OCI-LY1 (cell line): ENCODE data around the gene PCF11.

Experiments
- H2AFZ ChIP-seq: fragments of 200-600 bp; sonication (generic), shearing (Covaris generic); 2 replicates; pipeline ENCODE4 v1.6.0; 2014; ENCODE audit warnings: antibody characterized with exemption, mild to moderate bottlenecking, low read length
- H3F3A ChIP-seq: fragments of 200-600 bp; sonication (generic), shearing (Covaris generic); 2 replicates; pipeline ENCODE4 v1.6.0; 2014; ENCODE audit warnings: mild to moderate bottlenecking, antibody characterized with exemption, low read length, moderate library complexity; ENCODE audit not compliant: insufficient read depth
- H3K27ac ChIP-seq: fragments of 200-600 bp; sonication (generic); 2 replicates; pipeline ENCODE4 v1.5.1; 2014; ENCODE audit warnings: low read length, mixed run types, mild to moderate bottlenecking, low read depth; ENCODE audit not compliant: poor library complexity, severe bottlenecking
- H3K27me3 ChIP-seq: fragments of 200-600 bp; sonication (generic); 2 replicates; pipeline ENCODE4 v1.6.0; 2014; ENCODE audit warnings: antibody characterized with exemption, mild to moderate bottlenecking, low read length, moderate library complexity; ENCODE audit not compliant: insufficient read depth
- H3K36me3 ChIP-seq: fragments of 200-600 bp; sonication (generic); 2 replicates; pipeline ENCODE4 v1.6.1; 2014; ENCODE audit warnings: mild to moderate bottlenecking, antibody characterized with exemption, low read length, moderate library complexity, mixed read lengths; ENCODE audit not compliant: insufficient read depth
- H3K4me1 ChIP-seq: fragments of 200-600 bp; sonication (generic); 2 replicates; pipeline ENCODE4 v1.5.1; 2014; ENCODE audit warnings: mild to moderate bottlenecking, low read length, moderate library complexity; ENCODE audit not compliant: insufficient read depth, severe bottlenecking
- H3K4me2 ChIP-seq: fragments of 200-600 bp; sonication (generic), shearing (Covaris generic); 2 replicates; pipeline ENCODE4 v1.6.1; 2014; ENCODE audit warnings: low read length
- H3K4me3 ChIP-seq: fragments of 200-600 bp; sonication (generic); 2 replicates; pipeline ENCODE4 v1.5.1; 2014; ENCODE audit warnings: low read length, low read depth, mild to moderate bottlenecking, mixed read lengths; ENCODE audit not compliant: poor library complexity, severe bottlenecking
- H3K79me2 ChIP-seq: fragments of 200-600 bp; shearing (Covaris generic); 2 replicates; pipeline ENCODE4 v1.6.1; 2016; ENCODE audit warnings: mixed run types, low read length, mixed read lengths; ENCODE audit not compliant: insufficient read depth
- H3K9ac ChIP-seq: fragments of 200-600 bp; sonication (generic), shearing (Covaris generic); 2 replicates; pipeline ENCODE4 v1.6.1; 2014; ENCODE audit warnings: mild to moderate bottlenecking, low read length, mixed read lengths
- H3K9me2 ChIP-seq: fragments of 200-600 bp; sonication (generic), shearing (Covaris generic); 2 replicates; pipeline ENCODE4 v1.6.1; 2014; ENCODE audit warnings: low read depth, mild to moderate bottlenecking, low read length, mixed read lengths
- H3K9me3 ChIP-seq: fragments of 200-600 bp; shearing (Covaris generic); 2 replicates; pipeline ENCODE4 v1.6.1; 2014; ENCODE audit warnings: low read length, mixed read lengths
- H4K20me1 ChIP-seq: fragments of 200-600 bp; sonication (generic), shearing (Covaris generic); 2 replicates; pipeline ENCODE4 v1.6.0; 2016; ENCODE audit warnings: mild to moderate bottlenecking, low read length; ENCODE audit not compliant: insufficient read depth
- CTCF ChIP-seq: fragments of 200-600 bp; sonication (generic), shearing (Covaris generic); IDR thresholded peaks from 2 replicates; pipeline ENCODE4 v1.5.1; 2017; ENCODE audit warnings: mild to moderate bottlenecking, antibody characterized with exemption, low read length, moderate library complexity, mixed read lengths
- EZH2 ChIP-seq: fragments of 200-600 bp; sonication (generic), shearing (Covaris generic); IDR thresholded peaks from 2 replicates; pipeline ENCODE4 v1.8.0; 2017; ENCODE audit warnings: borderline replicate concordance, mixed run types, mild to moderate bottlenecking, antibody characterized with exemption, low read length, moderate library complexity, mixed read lengths

The PCF11 gene

DNA sequence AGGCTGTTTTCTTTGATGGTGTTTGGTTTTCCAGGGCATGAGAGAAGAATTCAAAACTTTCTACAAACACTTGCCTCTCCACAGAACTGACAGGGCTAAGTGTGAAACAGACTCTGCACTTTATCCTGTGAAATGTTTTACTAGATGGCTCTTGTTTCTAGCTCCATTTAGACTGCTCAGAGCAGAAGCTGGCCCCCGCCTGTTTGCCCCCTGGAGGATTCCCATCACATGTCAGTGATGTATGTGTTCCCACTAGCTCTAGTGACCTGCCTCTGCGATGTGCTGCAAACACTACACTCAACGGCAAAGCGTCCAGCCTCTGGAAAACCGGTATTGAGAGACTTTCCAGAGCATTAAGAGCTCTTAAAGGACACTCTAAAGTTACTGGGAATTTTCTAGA lies 41.4 kb upstream of the PCF11 start:
- H3K9me3 ChIP-seq, result no peaks in the 10 kb centered on the region
- H3K4me1 ChIP-seq, result peaks cover 54% of the 10 kb centered on the region
- H3K27ac ChIP-seq, result peak overlapping the region; percentile 33
- no peak overlapping the region; the same call in 1 of the 2 replicates for H3K9ac ChIP-seq
- H3F3A ChIP-seq, result no peaks in the 10 kb centered on the region
- no peaks in the 10 kb centered on the region for H3K79me2 ChIP-seq
- H3K4me3 ChIP-seq, result no peak overlapping the region
- no peaks in the 10 kb centered on the region for H3K9me2 ChIP-seq
- peak overlapping the region; percentile 48 for H3K4me2 ChIP-seq
- TF ChIP-seq CTCF, result no peak
- no peak for TF ChIP-seq EZH2
- no peaks in the 10 kb centered on the region for H4K20me1 ChIP-seq
- H3K36me3 ChIP-seq, result no peaks in the 10 kb centered on the region
- H3K27me3 ChIP-seq, result no peaks in the 10 kb centered on the region
- no peak overlapping the region for H2AFZ ChIP-seq

- peak overlapping the region; percentile 33 for H3K27ac ChIP-seq
- H3K79me2 ChIP-seq, result no peaks in the 10 kb centered on the region
- H2AFZ ChIP-seq, result no peak overlapping the region
- H3K4me2 ChIP-seq, result peak overlapping the region; percentile 88
- TF ChIP-seq CTCF, result no peak
- TF ChIP-seq EZH2, result no peak
- H3K4me1 ChIP-seq, result peaks cover 54% of the 10 kb centered on the region
- H3K36me3 ChIP-seq, result no peaks in the 10 kb centered on the region
- no peaks in the 10 kb centered on the region for H3F3A ChIP-seq
- no peaks in the 10 kb centered on the region for H3K9me3 ChIP-seq
- H3K9me2 ChIP-seq, result no peaks in the 10 kb centered on the region
- H3K27me3 ChIP-seq, result no peaks in the 10 kb centered on the region
- no peak overlapping the region; the same call in 1 of the 2 replicates for H3K9ac ChIP-seq
- peak overlapping the region; percentile 54 for H3K4me3 ChIP-seq
- no peaks in the 10 kb centered on the region for H4K20me1 ChIP-seq
Measured at GRCh38 chr11:83116015-83116641, 40.8 kb upstream of the PCF11 start.

- H3K27ac ChIP-seq, result peak overlapping the region; percentile 82
- H2AFZ ChIP-seq, result peak overlapping the region; percentile 50
- H4K20me1 ChIP-seq, result no peaks in the 10 kb centered on the region
- H3K4me1 ChIP-seq, result peaks cover 60% of the 10 kb centered on the region
- no peaks in the 10 kb centered on the region for H3K36me3 ChIP-seq
- no peaks in the 10 kb centered on the region for H3K79me2 ChIP-seq
- H3K9me3 ChIP-seq, result no peaks in the 10 kb centered on the region
- no peak overlapping the region for H3K4me2 ChIP-seq
- H3K27me3 ChIP-seq, result no peaks in the 10 kb centered on the region
- H3K9ac ChIP-seq, result no peak overlapping the region
- H3K4me3 ChIP-seq, result no peak overlapping the region
- H3F3A ChIP-seq, result no peaks in the 10 kb centered on the region; the same call in 1 of the 2 replicates
- H3K9me2 ChIP-seq, result no peaks in the 10 kb centered on the region
- TF ChIP-seq CTCF (no peak), EZH2 (no peak)
Measured at GRCh38 chr11:83118814-83119213, 38.1 kb upstream of the PCF11 start.
